ENCODE data around the gene MYRIP.
A peak's percentile ranks its signal among the peaks of the same experiment; 100 is the strongest.

Gene MYRIP

GRCh38 chr3:40302784-40303183, 493.4 kb downstream of the MYRIP start:
- DNase-seq, result no peak

DNA sequence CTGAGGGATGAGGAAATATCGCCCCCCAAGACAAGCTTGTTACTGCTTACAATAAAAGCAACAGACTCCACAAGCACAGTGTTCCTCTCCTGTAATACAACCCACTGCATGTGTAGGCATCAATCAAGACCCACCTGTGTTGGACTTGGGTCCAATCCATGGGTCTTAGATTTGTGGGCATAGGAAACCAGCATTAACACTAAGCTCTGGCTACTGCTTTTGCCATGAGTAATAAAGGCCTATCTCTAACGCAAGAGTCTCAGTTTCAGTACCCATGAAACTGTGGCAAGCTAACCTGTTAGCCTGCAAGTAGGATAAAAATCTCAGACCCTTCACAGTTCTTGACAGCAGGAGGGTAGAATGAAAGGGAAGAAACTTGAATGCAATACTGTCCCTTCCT, 494.9 kb downstream of the MYRIP start:
- DNase-seq, result no peak

GRCh38 chr3:40306336-40306735, 496.9 kb downstream of the MYRIP start:
- DNase-seq, result no peak

DNA sequence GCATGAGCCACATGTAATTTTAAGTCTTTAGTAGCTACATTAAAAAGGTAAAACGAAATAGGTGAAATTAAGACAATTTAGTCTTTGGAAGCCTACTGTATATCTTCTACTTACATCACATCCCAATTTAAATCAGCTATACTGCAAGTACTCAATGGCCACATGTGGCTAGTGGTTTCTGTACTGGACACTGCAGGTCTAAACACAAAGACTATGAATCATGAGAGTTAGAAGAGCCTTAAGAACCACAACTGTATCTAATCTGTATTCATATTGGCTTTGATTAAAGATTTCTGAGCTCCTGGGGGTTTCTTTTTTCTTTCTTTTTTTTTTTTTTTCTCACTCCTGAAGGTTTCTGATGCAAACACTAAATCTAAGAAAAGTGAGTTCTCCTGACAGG, 497.8 kb downstream of the MYRIP start:
- no peak for DNase-seq

DNA sequence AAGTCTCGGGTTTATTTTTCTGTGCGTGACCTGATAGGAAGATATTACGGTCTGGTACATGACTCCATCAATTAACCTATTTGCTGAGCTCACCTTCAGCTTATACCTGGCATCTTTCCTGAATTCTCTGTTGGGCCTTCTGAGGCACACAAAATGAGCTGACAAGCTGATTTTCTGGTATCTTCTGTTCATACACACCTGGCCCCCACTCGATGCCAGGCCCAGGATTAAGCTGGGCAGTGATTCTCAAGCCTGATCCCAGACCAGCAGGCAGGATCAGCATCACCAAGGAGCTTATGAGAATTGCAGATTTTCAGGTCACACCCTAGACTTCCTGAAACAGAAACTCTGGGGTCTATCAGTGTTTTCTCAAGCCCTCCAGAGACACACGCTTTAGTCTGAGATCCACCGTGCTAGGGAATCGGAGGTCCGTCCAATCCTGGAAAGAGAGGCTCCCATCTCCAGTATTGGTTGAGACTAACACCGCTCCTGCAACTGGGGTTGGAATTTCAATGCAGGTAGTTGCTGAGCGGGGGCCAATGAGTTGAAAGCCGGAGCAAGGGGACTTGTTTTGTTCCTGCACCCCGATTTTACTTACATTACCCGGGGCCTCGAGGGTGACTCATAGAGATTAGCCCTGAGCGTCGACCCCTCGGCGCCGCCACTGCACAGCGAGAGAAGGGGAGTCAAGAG, 499.5 kb downstream of the MYRIP start:
- DNase-seq, result no peak

- peak; percentile 98 for DNase-seq
These were observed 500.1 kb downstream of the MYRIP start, which contains the start of gene EIF1B for GRCh38 chr3:40309418-40309924. EIF1B (plus strand) TSS chr3:40309707; CDS start chr3:40309942, 235 bp downstream.

Measured in stimulated activated CD4-positive, alpha-beta T cell treated with anti-CD3 and anti-CD28 coated beads, Interleukin-15, amount 100 ng/mL, for 24 hours (primary cell).